Hepatocyte (in vitro differentiated cells): ENCODE data around the gene PLAAT3. TPM values are rescaled to one million over a fixed set of nuclear protein-coding genes. Genes with fewer than 3 reads are reported as not detected.

Source experiments
- DNase-seq: peaks from one replicate; pipeline ENCODE4 v3.0.0-alpha.2; 2016; ENCODE audit warnings: low spot score
- H2AFZ ChIP-seq: fragments of 200-600 bp; sonication (generic); 2 replicates; pipeline ENCODE4 v1.6.0; 2016; ENCODE audit warnings: antibody characterized with exemption, mild to moderate bottlenecking
- H3K27ac ChIP-seq: fragments of 200-600 bp; sonication (generic); 2 replicates; pipeline ENCODE4 v1.5.1; 2016; ENCODE audit warnings: mild to moderate bottlenecking
- H3K27me3 ChIP-seq: fragments of 200-600 bp; sonication (generic); 2 replicates; pipeline ENCODE4 v1.6.1; 2016
- H3K36me3 ChIP-seq: fragments of 200-600 bp; sonication (generic); replicated peaks from 2 replicates; pipeline ENCODE4 v1.5.1; 2016; ENCODE audit warnings: low read depth; ENCODE audit not compliant: insufficient read depth
- H3K4me1 ChIP-seq: fragments of 200-600 bp; sonication (generic); 2 replicates; pipeline ENCODE4 v1.5.1; 2016; ENCODE audit warnings: mild to moderate bottlenecking, moderate library complexity; ENCODE audit not compliant: insufficient read depth
- H3K4me2 ChIP-seq: fragments of 200-600 bp; sonication (generic); 2 replicates; pipeline ENCODE4 v1.6.0; 2016
- H3K4me3 ChIP-seq: fragments of 200-600 bp; sonication (generic); 2 replicates; pipeline ENCODE4 v1.5.1; 2016; ENCODE audit warnings: mild to moderate bottlenecking
- H3K79me2 ChIP-seq: fragments of 200-600 bp; sonication (generic); 2 replicates; pipeline ENCODE4 v1.6.0; 2017; ENCODE audit warnings: mild to moderate bottlenecking
- H3K9me2 ChIP-seq: fragments of 200-600 bp; sonication (generic); replicated peaks from 2 replicates; pipeline ENCODE4 v1.6.0; 2017; ENCODE audit warnings: mild to moderate bottlenecking; ENCODE audit not compliant: insufficient read depth
- H3K9me3 ChIP-seq: fragments of 200-600 bp; sonication (generic); 2 replicates; pipeline ENCODE4 v1.5.1; 2016; ENCODE audit warnings: low read depth, mild to moderate bottlenecking
- H4K20me1 ChIP-seq: fragments of 200-600 bp; sonication (generic); 2 replicates; pipeline ENCODE4 v1.6.0; 2016; ENCODE audit warnings: mild to moderate bottlenecking; ENCODE audit not compliant: insufficient read depth, poor library complexity, severe bottlenecking
- CTCF ChIP-seq: fragments of 200-600 bp; sonication (generic); IDR thresholded peaks from 2 replicates; pipeline ENCODE4 v1.5.1; 2016; ENCODE audit warnings: antibody characterized with exemption, mild to moderate bottlenecking; ENCODE audit not compliant: poor library complexity
- EZH2 ChIP-seq: fragments of 200-600 bp; sonication (generic); IDR thresholded peaks from 2 replicates; pipeline ENCODE4 v1.6.1; 2016; ENCODE audit warnings: antibody characterized with exemption, mild to moderate bottlenecking, borderline replicate concordance
- EZH2phosphoT487 ChIP-seq: fragments of 200-600 bp; sonication (generic); IDR thresholded peaks from one replicate; pipeline ENCODE4 v1.6.1; 2018; ENCODE audit warnings: antibody characterized with exemption, mild to moderate bottlenecking, low read depth, moderate library complexity; ENCODE audit not compliant: unreplicated experiment, severe bottlenecking
- WGBS: methylation state at CpG from one replicate; pipeline ENCODE4 v1.1.6; 2016; ENCODE audit warnings: low lambda C conversion rate; ENCODE audit errors: missing lambda C conversion rate; 5-methylcytosine and 5-hydroxymethylcytosine counted together
- polyA plus RNA-seq: library from polyadenylated mRNA; unstranded; fragments of >200 nt; fragmentation: Nextera tagmentation; extraction: Ambion mirVana; gene quantifications from 2 replicates; pipeline ENCODE4 v1.2.1, GENCODE V29; 2016
- total RNA-seq: library from RNA; depleted of rRNA; stranded (reverse); fragments of >200 nt; gene quantifications from 2 replicates; pipeline ENCODE4 v1.2.3, GENCODE V29; 2014

Gene PLAAT3
- total RNA-seq (26.9 and 32.4 TPM in 2 replicates), polyA plus RNA-seq (49.6 and 59.9 TPM in 2 replicates)

- Histone ChIP-seq H3K4me1 (peaks cover 30% of the 10 kb centered on the region), H3K27ac (peak within 1 kb of the TSS; percentile 91), H3K36me3 (no peaks in the 10 kb centered on the region), H3K9me3 (no peaks in the 10 kb centered on the region), H3K4me3 (peak within 1 kb of the TSS; percentile 70), H3K4me2 (peak within 1 kb of the TSS; percentile 99), H2AFZ (peak within 1 kb of the TSS; percentile 92), H3K9me2 (no peaks in the 10 kb centered on the region), H3K79me2 (peaks cover 20% of the 10 kb centered on the region), H4K20me1 (no peaks in the 10 kb centered on the region), H3K27me3 (no peaks in the 10 kb centered on the region)
- DNase-seq = peak; percentile 81
- WGBS = 2% methylated on average over 48 of the region's 53 CpGs
- TF ChIP-seq EZH2 = peak; percentile 68
- no peak for TF ChIP-seq EZH2phosphoT487
- TF ChIP-seq CTCF = no peak
Measured at GRCh38 chr11:63614136-63614671, at the start of gene PLAAT3. PLAAT3 (minus strand) TSS chr11:63614433; CDS start chr11:63614014, 419 bp downstream.

GRCh38 chr11:63663809-63664208, 49.6 kb upstream of the PLAAT3 start:
- no peak for DNase-seq
- no peak overlapping the region for H3K27ac ChIP-seq
- H3K9me2 ChIP-seq = no peaks in the 10 kb centered on the region
- peaks cover 15% of the 10 kb centered on the region for H4K20me1 ChIP-seq
- H3K4me2 ChIP-seq = no peak overlapping the region
- H3K36me3 ChIP-seq = no peaks in the 10 kb centered on the region
- no peaks in the 10 kb centered on the region for H3K27me3 ChIP-seq
- TF ChIP-seq EZH2 (no peak), CTCF (no peak), EZH2phosphoT487 (no peak)
- H2AFZ ChIP-seq = no peak overlapping the region
- 0% methylated on average over 1 of the region's 1 CpG for WGBS
- H3K79me2 ChIP-seq = peaks cover 95% of the 10 kb centered on the region
- no peaks in the 10 kb centered on the region for H3K9me3 ChIP-seq
- no peak overlapping the region for H3K4me3 ChIP-seq
- H3K4me1 ChIP-seq = no peaks in the 10 kb centered on the region

- H4K20me1 ChIP-seq = peaks cover 16% of the 10 kb centered on the region
Measured at GRCh38 chr11:63660972-63661371, 46.7 kb upstream of the PLAAT3 start.

More at GRCh38 chr11:63660972-63661371, 46.7 kb upstream of the PLAAT3 start:
- no peak for DNase-seq
- Histone ChIP-seq H3K4me2 (no peak overlapping the region), H3K9me2 (no peaks in the 10 kb centered on the region), H3K79me2 (peaks cover 67% of the 10 kb centered on the region), H3K4me1 (no peaks in the 10 kb centered on the region), H3K4me3 (no peak overlapping the region), H3K27me3 (no peaks in the 10 kb centered on the region), H3K36me3 (no peaks in the 10 kb centered on the region), H3K9me3 (no peaks in the 10 kb centered on the region), H2AFZ (no peak overlapping the region), H3K27ac (no peak overlapping the region)
- 95% methylated on average over 8 of the region's 8 CpGs for WGBS
- no peak for TF ChIP-seq EZH2
- TF ChIP-seq CTCF = no peak
- TF ChIP-seq EZH2phosphoT487 = no peak
